HPDE6-E6E7 (cell line): Measurements from ENCODE around the gene C14orf132.

ENCODE experiments used
- DNase-seq: peaks from one replicate; pipeline ENCODE4 v3.0.0; 2011; ENCODE audit warnings: missing footprints; ENCODE audit errors: extremely low spot score

The C14orf132 gene

DNA sequence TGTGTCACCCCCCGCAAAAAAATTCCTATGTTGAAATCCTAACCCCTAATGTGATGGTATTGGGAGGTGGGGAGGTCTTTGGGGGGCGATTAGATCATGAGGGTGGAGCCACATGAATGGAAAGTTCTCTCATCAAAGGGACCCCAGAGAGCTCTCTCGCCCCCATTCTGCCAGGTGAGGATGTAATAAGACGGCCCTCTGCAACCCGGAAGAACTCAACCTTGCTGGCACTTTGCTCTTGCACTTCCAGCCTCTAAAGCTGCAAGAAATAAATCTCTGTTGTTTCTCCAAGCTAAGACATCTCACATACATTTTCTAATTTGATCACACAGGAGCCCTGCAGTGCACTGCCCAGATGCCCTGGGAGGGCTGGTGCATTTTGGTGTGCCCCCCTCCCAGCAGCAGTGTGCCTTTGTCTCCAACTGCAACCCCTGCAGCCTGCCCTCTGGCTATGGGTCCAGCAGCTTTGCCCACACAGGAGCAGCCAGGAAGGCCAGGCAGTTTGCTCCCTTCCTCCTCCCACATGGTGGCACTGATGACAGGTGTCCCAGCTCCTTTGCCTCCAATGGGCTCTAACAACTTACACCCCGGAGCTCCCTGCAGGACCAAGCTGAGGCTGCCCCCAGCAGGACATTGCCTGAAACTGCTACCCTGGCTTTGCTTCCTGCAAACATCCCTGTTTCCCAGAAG lies 59.3 kb downstream of the C14orf132 start:
- peak; percentile 53 for DNase-seq

DNA sequence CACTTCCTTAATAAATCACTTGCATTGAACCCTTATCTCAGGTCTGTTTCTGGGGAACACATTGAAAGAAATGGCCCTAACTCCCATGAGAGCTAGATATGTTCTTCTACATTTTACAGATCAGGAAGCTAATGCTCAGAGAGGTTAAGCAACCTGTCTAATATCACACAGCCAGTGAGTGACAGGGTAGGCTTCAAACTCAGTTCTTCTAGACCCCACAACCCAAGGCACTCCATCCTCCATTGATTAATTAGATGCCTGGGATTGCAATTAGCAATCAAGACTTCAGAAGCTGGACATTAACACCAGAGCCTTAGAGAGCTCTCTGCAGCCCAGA lies 59.8 kb downstream of the C14orf132 start:
- DNase-seq, result no peak

DNA sequence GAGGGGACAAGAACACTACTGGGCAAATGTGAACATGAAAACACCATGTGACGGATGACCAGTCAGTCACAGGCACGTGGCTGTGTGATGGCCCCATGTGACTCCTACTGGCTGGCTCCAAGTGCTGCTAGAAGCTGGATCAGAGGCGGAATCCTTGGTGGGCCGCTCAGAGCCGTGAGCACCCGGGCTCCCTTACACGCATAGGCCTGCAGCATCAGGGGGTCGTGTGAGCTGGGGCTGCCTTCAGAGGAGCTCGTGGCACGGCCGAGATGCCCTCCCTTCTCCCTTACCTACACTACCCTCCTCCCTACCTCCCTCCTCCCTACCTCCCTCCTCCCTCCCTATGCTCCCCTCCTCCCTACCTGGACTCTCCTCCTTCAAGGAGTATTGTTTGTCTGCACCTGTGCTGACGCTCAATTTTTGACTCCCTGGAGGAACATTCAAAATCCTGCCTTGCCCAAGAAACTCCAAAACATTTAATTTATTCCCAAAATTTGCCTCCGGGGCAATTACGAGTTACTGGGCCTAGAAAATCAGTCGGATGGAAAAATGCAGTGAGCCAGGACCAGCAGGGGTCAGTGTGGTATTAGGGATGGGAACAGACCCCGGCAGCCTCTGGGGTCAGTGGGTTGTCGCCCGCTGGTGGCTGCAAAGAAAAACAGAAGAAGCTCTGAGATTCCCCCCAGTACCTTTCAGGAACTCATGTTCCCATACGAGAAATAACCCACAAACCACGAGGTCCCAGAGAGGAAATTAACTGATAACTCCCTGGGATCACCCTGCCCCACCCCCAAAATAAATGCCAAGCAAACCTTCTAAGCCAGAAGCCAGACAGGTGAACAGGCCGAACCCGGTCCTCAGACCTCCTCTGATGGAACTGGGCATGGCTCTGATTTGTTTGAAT lies 61.3 kb downstream of the C14orf132 start:
- DNase-seq, result peak; percentile 71

DNA sequence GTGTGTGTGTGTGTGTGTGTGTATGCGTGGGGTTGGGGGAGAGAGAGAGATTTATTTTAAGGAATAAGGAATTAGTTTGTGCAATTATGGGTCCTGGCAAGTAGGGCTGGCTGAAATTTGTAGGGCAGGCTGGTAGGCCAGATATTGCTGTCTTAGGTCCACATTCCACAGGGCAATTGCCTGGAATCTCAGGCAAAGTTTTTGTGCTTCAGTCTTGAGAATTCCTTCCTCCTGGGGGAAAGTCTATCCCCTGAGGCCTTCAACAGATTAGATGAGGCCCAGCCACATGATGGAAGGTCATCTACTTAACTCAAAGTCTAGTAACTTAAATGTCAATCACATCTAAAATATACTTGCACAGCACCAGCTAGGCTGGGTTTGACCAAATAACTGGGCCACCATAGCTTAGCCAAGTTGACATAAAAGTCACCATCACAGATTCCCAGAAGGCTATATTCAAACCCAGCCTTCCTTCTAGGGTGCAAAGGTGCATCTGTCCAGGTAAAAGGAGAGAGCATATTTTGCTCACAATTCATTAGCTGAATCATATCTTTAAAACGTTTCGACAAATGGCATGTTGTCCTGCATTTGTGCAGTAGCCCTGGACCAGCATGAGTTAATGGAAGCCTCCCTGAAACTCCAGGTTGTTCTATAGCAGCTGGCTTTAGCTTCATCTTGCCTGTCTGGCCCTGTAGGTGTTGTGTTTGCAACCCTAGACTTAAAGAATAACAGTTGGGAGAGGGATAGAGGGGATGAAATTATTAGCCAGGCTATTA lies 63.1 kb downstream of the C14orf132 start:
- no peak for DNase-seq

DNA sequence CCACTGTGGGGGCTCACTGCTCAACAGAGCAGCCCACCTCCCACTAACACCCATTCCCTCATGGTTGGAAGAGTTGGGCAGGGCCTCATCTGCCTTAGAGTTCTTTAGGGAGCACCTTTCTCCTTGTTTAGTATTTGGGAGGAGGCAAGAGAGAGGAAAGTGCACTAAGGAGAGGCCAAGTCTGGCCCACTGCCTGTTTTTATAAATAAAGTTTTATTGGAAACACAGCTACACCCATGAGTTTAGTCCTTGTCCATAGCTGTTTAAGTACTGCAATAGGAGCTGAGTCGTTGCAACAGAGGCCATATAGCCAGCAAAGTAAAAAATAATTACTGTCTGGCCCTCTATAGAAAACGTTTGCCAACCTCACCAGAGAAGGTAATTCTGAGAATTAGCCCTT lies 63.9 kb downstream of the C14orf132 start:
- DNase-seq, result no peak

DNA sequence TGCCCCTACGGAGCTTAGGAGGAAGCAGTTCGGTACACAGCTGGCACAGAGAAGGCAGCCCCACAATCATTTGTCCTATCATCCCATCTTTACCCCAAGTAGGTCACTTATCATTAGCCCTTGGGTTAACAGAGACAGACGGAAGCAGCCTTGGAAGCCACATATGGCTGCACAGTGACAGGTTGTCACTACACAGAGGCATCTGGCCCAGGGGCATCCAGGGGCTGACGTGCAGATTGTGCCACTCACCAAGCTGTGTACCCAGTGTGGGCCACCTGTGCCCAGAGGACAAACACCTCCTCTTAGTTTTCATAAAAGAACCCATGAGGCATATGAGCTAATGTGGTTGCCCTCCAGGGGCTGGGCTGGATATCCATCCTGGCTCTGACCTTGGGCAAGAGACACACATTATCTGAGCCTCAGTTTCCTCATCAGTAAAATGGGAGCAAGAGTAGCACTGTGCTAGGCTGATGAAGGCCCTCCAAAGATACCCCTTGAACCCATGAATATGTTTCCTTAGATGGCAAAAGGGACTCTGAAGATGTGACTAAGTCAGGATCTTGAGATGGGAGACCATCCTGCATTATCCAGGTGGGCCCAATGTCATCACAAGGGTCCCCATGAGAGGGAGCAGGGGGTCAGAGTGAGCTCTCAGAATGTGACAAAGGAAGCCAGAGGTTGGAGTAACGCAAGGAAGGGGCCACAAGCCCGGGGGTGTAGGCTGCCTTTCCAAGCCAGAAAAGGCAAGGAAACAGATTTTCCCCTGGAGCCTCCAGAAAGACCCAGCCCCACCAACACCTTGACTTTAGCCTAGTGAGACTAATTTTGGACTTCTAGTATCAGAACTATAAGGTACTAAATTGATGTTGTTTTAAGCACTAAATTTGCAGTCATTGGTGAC lies 64.6 kb downstream of the C14orf132 start:
- no peak for DNase-seq

DNA sequence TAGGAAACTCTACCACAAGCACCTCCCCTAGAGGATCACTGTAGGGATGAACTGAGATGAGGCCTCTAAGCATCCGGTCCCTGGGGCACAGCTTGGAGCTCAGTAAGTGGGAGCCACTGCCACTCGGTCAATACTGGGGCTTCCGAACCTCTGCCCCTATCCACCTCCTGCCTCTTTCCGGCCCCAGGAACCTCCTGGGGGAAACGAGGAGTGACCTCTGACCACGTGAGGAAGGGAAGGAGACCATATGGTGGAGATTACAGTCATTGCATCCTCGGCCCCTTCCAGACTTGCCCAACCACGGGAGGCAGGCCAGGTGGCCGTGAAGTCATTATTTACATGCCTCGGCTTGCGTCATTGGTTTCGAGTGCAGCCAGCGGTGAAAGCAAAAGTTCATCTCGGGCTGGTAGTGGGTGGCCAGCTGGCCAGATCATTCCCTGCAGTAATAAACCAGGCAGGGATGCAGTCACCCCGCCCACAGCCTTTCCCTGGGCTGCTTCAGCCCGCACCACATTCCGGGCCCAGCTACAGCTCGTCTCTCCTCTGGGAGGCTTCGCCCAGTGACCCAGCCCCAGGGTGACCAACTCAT lies 65.4 kb downstream of the C14orf132 start:
- peak; percentile 81 for DNase-seq

DNA sequence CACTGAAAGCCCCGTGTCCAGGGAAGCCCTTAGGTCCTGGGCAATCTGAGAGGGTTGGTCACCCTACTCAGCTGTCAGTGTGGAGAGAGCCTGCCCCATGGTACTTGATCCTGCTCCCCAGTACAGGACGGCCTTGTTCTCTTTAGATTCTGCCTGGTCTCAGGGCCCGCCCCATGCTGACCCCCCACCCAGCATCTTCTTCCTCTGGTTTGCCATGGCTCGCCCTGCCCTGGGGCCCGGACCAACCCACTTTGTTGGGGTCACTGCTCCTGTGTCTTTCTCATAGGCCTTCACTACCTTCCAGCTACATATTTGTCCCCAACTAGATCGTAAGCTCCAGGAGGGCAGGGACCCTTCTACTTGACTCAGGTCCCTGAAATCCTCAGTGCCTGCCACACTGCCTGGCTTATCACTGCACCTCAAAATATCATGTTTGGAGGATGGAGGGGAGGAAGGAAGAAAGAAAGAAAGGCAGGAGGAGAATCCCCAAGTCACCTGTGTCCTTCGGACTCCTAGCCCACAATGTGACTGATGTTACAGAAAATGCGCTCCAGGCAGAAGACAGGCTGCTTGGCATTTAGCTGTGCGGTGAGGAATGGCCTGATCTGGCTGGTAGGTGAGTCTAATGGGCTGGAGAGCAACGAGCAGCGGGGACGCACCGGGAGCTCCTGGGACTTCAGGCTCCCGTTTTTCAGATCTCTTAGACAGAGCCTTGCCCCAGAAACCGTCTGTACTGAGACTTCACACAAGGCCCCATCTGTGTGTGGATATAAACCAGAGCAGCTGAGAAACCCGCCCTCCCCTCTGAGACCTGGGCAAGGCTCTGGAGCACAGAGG lies 66.1 kb downstream of the C14orf132 start:
- no peak for DNase-seq

DNA sequence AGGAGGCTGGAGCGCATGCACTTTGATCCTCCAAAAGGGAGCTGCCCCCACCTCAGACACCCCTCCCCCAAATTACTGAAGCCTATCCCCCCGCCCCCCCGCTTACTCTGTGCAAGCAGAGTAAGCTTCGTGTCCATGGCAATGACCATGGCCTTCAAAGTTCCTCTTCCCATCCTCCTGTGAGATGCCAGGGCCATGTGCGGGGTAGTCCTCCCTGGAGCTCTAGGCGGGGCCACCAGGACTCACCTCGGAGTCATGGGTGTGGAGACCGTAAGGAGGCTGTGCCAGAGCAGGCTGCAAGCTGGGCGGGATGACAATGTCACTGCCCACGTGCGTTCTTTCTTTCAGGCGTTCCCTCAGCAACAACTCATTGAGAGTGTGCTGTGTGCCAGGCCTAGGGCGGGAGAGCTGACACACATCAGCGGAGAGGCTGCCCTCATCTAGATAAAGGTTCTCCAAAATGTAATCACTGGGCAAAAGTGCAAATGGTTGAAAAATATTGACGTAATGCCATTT lies 66.8 kb downstream of the C14orf132 start:
- no peak for DNase-seq

DNA sequence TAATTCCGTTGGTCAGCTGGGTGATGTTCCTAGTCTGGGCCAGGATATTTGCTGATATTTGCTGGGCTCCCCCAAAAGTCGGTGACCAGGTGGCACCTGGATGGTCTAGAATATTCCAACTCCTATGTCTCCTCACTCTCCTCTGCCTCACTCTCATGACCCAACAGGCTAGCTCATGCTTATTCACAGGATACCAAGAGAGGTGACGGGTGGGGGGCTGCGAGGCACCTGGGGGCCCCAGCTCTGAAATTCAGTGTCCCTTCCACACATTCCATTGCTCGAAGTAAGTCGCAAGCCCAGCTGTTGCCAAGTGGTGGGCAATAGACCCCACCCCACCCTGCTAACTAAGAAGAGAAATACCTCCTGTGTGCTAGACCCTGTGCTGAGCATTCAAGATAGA lies 67.7 kb downstream of the C14orf132 start:
- no peak for DNase-seq

DNA sequence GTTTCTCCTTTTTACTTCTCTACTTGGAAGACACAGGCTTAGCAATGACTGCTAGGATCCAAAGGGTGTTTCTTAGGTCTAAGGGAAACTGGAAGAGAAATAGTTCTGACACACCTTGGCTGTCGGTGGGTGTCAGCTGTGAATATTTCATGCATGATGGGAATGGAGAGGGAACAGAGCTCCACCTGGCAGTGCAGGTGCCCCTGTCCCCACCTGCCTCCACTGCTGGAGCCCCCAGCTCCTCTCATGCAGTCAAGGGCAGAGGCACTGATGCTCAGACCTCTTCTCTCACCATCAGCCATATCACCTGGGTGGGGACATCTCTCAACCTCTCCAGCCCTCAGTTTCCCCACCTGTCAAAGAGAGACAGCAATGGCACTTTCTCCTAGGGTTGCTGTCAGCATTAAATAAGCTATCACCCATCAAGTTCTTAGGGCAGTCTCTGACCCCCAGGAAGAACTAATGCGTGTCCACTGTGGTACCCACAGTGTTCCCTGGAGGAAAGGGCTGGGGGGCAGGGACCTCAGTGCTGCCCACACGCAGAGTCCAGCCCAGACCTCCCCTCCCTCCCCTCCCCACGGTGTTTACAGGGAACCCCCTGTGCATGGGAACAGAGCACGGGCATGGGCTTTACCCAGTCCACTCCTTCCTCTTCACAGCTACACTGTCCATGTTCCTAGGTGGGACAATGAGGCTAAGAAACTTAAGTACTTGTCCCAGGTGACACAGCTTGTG lies 69.1 kb downstream of the C14orf132 start:
- DNase-seq, result no peak

DNA sequence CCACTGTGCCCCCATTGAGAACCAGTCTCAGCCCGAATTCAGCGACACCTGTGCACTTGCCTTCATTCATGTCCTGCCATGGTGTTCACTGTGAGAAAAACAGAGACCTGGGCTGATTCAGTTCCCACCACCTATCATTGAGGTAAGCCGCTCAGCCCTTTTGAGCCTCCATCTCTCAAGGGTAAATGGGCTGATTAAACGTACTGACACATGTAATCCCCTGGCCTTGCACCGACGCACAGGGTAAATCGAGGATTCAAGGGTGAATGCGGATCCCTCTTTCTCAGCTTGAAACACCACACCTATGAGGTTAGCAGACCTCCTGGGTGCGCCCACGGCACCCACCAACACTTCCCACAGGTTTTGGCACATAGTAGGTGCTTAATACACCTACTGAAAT lies 69.7 kb downstream of the C14orf132 start:
- no peak for DNase-seq

DNA sequence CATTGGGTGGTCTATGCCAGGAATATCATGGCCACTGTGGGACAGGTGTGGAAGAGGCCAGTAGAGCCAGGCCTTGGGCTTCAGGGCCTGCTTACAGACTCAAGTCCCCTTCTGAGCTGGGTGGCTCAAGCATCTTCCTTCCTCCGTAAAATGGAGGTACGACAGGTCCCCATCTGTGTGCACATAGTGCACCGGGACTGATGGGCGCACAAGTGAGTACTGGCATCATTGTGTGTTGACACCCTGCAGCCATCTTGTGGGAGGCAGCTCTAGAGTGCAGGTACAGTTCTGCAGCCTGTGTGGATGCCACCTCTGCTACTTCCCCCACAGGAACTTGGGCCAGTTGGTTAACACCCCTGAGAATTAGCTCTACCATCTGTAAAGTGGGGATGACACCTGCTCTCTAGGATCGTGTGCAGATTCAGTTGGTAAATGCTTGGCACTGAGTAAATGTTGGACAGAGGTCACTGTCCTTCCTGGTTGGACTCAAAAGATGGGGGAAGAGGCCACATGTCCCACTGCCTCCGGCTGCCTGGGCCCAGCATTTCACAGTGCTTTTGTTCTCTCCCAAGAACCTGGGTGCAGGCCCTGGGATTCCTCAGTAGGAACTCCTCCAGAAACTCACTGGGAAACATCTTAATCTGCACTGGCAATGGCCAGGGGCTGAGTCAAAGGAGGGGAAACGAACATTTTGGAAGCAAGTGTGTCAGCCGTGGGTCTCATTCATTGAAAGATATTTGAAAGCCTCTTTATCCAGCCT lies 70.6 kb downstream of the C14orf132 start:
- no peak for DNase-seq

DNA sequence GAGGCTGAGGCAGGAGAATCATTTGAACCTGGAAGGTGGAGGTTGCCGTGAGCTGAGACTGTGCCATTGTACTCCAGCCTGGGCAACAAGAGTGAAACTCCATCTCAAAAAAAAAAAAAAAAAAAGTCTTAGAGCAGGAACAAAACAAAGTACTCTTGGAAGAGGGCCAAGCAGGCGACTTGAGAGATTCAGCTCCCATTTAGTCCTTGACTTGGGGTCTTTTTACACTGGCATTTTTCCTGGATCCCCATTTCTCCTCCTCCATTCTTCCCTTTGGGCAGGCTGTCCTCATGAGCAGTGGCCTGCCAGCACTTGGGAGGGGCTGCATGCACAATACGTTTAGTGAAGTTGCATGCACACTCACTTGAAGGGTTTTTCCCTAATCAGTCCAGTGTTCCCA lies 72.9 kb downstream of the C14orf132 start:
- no peak for DNase-seq

DNA sequence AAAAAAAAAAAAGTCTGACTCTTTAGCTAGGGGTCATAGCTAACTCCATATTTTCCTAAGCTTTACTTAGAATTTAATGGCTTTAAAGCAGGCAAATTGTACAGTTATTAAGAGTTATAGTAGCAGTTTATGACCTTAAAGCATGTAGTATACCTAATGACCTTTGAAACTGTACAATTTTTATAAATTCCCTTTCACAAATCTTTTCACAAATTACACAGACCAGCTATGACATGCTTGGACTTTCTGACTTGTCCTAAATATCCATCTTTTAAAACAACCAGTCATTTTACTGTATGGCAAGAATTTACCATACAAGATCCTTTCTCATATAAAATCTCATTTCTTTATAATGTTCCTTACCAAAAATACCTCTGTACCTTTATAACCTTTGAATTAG lies 74.8 kb downstream of the C14orf132 start:
- DNase-seq, result no peak

DNA sequence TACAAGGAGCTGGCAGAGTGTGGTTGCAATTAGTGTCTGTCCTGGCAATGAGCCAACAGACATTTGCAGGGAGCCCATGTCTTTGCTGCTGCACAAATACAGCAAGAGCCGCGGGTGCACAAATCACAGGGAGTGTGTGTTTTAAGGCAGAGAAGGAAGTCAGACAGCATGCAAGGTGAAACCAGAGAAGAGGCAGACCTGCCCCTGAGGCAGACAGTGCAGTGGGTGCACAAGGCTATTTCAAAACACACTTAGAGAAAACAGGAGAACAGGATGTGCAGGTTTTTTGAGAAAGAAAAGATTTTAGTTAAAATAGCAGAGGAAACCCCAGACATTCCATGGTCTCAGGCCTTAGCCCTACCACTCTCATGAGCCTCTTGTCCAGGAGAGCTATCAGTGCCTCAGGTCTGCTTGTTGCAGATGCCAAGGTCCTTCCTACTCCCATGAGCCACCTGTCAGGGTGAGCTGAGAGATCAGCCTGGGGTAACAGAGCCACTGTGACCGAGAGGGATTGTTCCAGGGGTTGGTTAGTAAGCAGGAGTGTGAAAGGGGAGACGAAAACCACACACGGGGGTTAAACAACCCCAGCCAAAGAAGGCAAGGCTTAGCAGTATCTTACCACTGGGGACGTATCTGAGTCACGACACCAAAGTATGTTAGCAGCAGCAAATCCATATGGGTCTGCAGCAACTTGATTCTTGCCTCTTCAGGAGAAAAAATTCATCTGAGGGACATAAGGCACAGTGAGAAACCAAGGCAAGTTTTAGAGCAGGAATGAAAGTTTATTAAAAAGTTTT lies 78.1 kb downstream of the C14orf132 start:
- no peak for DNase-seq

DNA sequence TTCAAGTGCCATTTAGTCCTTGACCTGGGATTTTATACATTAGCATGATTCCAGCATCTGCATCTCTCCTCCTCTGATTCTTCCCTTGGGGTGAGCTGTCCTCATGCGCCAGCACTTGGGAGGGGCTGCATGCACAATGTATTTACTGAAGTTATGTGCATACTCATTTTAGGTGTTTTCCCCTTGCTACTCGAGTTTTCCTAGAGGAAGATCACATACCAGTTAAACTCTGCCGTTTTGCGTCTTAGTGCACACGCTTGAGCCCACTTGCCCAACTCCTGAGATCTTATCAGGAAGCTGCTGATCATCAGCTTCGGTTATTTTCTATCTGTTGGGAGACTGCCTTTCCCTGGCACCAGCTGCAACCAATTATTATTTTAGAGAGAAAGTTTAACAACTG lies 78.8 kb downstream of the C14orf132 start:
- no peak for DNase-seq

DNA sequence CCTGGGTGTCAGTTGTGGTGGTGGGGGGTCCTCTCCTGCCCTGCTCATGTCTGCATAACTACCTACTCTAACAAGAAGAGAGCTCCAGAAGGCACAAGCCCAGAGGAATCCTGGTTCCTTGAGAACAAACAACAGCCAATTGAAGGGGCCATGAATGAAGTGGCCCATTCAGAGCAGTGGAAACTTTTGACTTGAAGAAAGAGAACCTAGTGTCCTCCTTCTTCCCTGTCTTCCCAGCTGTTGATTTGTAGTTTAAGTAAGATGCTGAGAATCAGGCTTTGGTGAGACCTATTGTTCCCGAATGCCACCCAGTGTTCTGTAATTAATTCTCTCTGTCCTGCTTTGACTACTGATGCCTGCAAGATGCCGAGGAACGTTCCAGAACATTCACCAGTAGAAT lies 79.2 kb downstream of the C14orf132 start:
- no peak for DNase-seq
